ENCODE data around the gene USP9Y.

DNA sequence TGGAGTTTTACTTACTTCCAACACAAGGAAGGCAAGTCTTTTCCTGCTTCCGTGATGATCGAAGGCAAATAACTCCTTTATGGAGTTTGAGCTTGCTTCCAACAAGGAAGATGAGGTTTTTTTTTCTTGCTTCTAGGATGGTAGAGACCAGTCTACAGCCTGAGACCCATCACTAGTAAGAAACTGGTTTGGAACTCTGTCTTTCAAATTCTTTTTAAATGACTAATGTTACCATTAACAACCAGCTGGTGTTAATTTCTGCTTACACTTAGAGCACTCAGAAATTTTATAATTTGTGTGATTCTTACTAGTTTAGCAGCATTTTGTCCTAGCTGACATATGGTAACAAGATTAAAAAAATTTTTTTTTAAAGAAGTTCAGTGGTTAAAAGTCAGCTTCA is 19.5 kb upstream of the USP9Y start:
- TF ChIP-seq, protein P1, sequence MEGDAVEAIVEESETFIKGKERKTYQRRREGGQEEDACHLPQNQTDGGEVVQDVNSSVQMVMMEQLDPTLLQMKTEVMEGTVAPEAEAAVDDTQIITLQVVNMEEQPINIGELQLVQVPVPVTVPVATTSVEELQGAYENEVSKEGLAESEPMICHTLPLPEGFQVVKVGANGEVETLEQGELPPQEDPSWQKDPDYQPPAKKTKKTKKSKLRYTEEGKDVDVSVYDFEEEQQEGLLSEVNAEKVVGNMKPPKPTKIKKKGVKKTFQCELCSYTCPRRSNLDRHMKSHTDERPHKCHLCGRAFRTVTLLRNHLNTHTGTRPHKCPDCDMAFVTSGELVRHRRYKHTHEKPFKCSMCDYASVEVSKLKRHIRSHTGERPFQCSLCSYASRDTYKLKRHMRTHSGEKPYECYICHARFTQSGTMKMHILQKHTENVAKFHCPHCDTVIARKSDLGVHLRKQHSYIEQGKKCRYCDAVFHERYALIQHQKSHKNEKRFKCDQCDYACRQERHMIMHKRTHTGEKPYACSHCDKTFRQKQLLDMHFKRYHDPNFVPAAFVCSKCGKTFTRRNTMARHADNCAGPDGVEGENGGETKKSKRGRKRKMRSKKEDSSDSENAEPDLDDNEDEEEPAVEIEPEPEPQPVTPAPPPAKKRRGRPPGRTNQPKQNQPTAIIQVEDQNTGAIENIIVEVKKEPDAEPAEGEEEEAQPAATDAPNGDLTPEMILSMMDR (IDR thresholded peaks at IDR 0.05) = no peak
- no peak for TF ChIP-seq POLR2A (IDR thresholded peaks at IDR 0.05)

Measured in right lobe of liver (tissue), 4 donors.